ENCODE results near the gene ZC3H14. TPM values are rescaled to one million over a fixed set of nuclear protein-coding genes. Genes with fewer than 3 reads are reported as not detected.

Gene ZC3H14
- total and polyA plus RNA-seq, 12 donors, result 24.5 to 49.4 (median 38.0) TPM

DNA sequence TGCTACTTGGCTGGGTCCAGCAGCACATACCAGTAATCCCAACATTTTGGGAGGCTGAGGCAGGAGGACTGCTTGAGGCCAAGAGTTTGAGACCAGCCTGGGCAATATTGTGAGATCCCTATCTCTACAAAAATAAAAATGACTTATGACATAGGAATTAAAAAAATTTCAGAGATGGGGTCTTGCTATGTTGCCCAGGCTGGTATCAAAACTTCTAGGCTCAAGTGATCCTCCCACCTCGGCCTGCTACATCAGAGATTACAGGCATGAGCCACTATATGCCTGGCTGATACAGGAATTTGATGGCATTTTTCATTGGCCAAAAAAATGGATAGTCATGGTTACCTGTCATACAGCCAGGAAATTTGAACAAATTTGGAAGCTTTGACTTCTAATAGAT is 54.6 kb downstream of the ZC3H14 start:
- H3K36me3 ChIP-seq, result peaks cover 0 to 35% (median 4%) of the 10 kb centered on the region in 9 donors
- WGBS, 2 donors, result 97 to 100% methylated on average over 1 of the region's 1 CpG
- no peak overlapping the region for H3K27ac ChIP-seq
- ATAC-seq (no peak), DNase-seq (no peak)
- H3K4me1 ChIP-seq, result peaks cover 0 to 18% (median 12%) of the 10 kb centered on the region in 9 donors
- intact Hi-C loops (cut with DNase I), result no loop called here
- H3K4me3 ChIP-seq, result no peak overlapping the region
- H3K9me3 ChIP-seq, result no peaks in the 10 kb centered on the region
- TF ChIP-seq, protein P1, sequence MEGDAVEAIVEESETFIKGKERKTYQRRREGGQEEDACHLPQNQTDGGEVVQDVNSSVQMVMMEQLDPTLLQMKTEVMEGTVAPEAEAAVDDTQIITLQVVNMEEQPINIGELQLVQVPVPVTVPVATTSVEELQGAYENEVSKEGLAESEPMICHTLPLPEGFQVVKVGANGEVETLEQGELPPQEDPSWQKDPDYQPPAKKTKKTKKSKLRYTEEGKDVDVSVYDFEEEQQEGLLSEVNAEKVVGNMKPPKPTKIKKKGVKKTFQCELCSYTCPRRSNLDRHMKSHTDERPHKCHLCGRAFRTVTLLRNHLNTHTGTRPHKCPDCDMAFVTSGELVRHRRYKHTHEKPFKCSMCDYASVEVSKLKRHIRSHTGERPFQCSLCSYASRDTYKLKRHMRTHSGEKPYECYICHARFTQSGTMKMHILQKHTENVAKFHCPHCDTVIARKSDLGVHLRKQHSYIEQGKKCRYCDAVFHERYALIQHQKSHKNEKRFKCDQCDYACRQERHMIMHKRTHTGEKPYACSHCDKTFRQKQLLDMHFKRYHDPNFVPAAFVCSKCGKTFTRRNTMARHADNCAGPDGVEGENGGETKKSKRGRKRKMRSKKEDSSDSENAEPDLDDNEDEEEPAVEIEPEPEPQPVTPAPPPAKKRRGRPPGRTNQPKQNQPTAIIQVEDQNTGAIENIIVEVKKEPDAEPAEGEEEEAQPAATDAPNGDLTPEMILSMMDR (IDR thresholded peaks at IDR 0.05), result no peak
- H3K27me3 ChIP-seq, result no peaks in the 10 kb centered on the region

DNA sequence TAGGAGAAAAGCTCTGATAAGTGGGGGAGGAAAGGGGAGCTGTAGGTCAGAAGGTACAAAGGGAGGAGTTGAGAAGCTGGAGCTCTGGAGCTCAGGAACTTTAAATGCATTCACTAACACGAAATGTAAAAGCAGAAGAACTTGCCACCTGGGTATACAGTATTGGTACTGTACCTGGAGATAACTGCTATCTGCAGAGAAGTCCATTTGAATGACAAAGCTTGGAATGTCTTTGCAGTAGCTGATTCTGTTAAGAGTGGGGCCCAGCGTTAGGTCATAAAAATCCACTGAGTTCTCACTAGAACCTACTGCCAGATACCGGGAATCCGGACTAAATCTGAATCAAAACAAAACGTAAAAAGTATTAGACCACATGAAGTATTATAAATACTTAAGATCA is 55.6 kb downstream of the ZC3H14 start:
- H3K27me3 ChIP-seq, result no peaks in the 10 kb centered on the region
- H3K4me3 ChIP-seq, result no peak overlapping the region
- no peak for ATAC-seq
- WGBS, 2 donors, result 78 to 85% methylated on average over 5 of the region's 5 CpGs
- no peak overlapping the region for H3K27ac ChIP-seq
- peaks cover 0 to 25% (median 0%) of the 10 kb centered on the region in 9 donors for H3K36me3 ChIP-seq
- peaks cover 0 to 13% (median 10%) of the 10 kb centered on the region in 9 donors for H3K4me1 ChIP-seq
- DNase-seq, result no peak
- H3K9me3 ChIP-seq, result no peaks in the 10 kb centered on the region
- TF ChIP-seq, protein P1 (IDR thresholded peaks at IDR 0.05), result no peak
- intact Hi-C loops (cut with DNase I), result no loop called here

DNA sequence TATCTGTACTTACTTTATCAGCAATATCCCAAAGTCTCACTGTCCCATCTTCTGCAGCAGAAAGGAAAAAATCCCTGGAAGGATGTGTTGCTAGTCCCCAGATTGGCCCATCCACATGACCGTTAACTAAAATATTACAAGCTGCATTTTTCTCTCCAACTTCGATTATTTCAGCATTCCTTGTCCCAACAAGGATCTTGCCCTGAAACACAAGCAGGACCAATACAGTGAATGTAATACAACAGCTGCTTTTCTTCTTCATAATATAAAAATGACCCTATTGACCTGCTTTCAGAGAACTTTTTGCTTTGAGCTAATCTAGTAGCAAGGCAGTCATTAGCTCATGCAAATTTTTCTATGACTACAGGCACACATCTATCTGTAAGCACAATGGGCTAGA is 58.3 kb downstream of the ZC3H14 start:
- no peak for ATAC-seq
- intact Hi-C loops (cut with DNase I), result no loop called here
- no peak for DNase-seq
- peaks cover 0 to 12% (median 0%) of the 10 kb centered on the region in 9 donors for H3K36me3 ChIP-seq
- no peaks in the 10 kb centered on the region for H3K27me3 ChIP-seq
- H3K27ac ChIP-seq, result no peak overlapping the region
- WGBS, 2 donors, result 70 to 75% methylated on average over 2 of the region's 2 CpGs
- no peak overlapping the region for H3K4me3 ChIP-seq
- TF ChIP-seq, protein P1 (IDR thresholded peaks at IDR 0.05), result no peak
- H3K4me1 ChIP-seq, result no peaks in the 10 kb centered on the region
- H3K9me3 ChIP-seq, result no peaks in the 10 kb centered on the region

DNA sequence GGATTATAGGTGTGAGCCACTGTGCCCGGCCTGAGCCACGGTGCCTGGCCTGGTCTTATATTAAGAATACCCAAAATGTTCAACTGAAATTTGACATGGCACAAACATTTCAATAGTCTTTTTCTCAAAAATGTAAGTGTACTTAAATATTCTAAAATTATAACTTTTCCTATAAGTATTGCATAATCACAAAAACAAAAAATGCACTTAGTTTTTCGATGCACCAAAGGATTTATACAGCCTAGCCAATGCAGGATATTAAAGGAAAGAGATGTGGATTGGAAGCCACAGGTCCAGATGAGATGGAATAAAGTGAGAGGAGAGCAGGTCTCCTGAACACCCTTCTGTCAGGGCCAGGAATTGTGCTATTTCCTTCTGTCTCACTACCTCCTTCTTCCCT is 62.8 kb downstream of the ZC3H14 start:
- Histone ChIP-seq H3K27ac (no peak overlapping the region), H3K27me3 (no peaks in the 10 kb centered on the region), H3K9me3 (no peaks in the 10 kb centered on the region), H3K4me1 (no peaks in the 10 kb centered on the region), H3K36me3 (no peaks in the 10 kb centered on the region), H3K4me3 (no peak overlapping the region)
- TF ChIP-seq, protein P1 (IDR thresholded peaks at IDR 0.05), result no peak
- ATAC-seq, result no peak
- no peak for DNase-seq
- intact Hi-C loops (cut with DNase I), result no loop called here
- 96 to 97% methylated on average over 3 of the region's 3 CpGs for WGBS, 2 donors
